ENCODE data around the gene B3GNT5.

DNA sequence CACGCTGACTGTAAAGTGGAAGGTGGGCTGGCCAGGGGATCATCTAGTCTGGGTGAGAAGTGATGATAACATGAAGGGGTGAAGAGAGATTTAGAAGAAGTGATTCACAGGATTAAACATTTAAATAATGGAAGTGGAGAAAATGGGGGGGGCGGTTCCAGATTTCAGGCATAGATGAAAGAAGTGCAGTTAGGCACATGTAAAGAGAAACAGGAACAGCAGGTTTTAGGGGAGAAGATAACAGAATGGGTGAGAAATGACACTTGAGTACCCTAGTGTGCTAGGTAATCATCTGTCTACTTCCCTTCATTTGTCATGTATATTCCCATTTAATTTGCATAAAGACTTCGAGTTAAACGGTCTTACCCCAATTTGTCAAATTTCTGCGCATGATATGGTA lies 15.3 kb downstream of the B3GNT5 start:
- TF ChIP-seq, protein P1, sequence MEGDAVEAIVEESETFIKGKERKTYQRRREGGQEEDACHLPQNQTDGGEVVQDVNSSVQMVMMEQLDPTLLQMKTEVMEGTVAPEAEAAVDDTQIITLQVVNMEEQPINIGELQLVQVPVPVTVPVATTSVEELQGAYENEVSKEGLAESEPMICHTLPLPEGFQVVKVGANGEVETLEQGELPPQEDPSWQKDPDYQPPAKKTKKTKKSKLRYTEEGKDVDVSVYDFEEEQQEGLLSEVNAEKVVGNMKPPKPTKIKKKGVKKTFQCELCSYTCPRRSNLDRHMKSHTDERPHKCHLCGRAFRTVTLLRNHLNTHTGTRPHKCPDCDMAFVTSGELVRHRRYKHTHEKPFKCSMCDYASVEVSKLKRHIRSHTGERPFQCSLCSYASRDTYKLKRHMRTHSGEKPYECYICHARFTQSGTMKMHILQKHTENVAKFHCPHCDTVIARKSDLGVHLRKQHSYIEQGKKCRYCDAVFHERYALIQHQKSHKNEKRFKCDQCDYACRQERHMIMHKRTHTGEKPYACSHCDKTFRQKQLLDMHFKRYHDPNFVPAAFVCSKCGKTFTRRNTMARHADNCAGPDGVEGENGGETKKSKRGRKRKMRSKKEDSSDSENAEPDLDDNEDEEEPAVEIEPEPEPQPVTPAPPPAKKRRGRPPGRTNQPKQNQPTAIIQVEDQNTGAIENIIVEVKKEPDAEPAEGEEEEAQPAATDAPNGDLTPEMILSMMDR (conservative IDR thresholded peaks at IDR 0.05; ENCODE audit: low read length) = no peak
- TF ChIP-seq EZH2phosphoT487 (IDR thresholded peaks at IDR 0.05; ENCODE audit: borderline replicate concordance) = no peak
